Measurements from ENCODE around the gene CA9. TPM values are rescaled to one million over a fixed set of nuclear protein-coding genes. Genes with fewer than 3 reads are reported as not detected.

CA9 gene
- total RNA-seq, 1 donor from 2014 or later = 13.0 TPM

GRCh38 chr9:35675204-35675603 lies 1.5 kb downstream of the CA9 start:
- DNase-seq (ENCODE audit: low spot score) = no peak

- DNase-seq (ENCODE audit: low spot score) = peak; percentile 67
Measured at GRCh38 chr9:35675732-35676392, 2.1 kb downstream of the CA9 start.

GRCh38 chr9:35679091-35679490 lies 5.4 kb downstream of the CA9 start:
- DNase-seq (ENCODE audit: low spot score) = no peak

DNA sequence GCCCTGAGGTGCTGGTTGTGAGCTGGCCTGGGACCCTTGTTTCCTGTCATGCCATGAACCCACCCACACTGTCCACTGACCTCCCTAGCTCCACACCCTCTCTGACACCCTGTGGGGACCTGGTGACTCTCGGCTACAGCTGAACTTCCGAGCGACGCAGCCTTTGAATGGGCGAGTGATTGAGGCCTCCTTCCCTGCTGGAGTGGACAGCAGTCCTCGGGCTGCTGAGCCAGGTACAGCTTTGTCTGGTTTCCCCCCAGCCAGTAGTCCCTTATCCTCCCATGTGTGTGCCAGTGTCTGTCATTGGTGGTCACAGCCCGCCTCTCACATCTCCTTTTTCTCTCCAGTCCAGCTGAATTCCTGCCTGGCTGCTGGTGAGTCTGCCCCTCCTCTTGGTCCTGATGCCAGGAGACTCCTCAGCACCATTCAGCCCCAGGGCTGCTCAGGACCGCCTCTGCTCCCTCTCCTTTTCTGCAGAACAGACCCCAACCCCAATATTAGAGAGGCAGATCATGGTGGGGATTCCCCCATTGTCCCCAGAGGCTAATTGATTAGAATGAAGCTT lies 6.1 kb downstream of the CA9 start:
- DNase-seq (ENCODE audit: low spot score) = no peak

- DNase-seq (ENCODE audit: low spot score) = no peak
Measured at GRCh38 chr9:35680331-35681105, 6.8 kb downstream of the CA9 start.

DNA sequence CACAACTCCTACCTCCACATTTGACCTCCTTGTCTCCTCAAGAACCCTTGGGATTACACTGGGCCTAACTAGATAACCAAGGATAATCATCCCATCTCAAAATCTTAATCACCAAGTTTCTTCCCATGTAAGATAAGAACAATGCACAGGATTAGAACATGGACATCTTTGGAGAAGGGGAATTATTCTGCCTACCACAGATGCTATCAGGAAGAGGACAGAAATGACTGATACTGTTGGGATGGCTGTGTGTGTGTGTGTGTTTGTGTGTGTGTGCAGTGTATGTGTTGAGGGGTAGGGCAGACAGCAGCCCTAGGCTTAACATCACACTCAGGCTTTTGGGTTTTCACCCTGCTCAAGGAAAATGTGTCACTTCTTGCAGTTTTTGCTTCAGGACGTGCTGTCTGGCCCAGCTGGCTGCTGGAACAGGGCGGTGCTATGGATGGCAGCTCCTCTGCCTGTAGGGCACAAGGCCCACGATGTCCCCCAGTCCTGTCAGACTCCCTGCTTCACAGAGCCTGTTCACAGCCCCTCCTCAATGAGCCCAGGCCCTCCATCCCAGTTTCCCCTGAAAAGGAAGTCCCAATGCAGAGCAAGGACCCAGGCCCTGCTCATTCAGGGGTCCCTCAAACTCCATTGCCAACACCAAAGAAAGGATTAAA lies 7.7 kb downstream of the CA9 start:
- no peak for DNase-seq (ENCODE audit: low spot score)

DNA sequence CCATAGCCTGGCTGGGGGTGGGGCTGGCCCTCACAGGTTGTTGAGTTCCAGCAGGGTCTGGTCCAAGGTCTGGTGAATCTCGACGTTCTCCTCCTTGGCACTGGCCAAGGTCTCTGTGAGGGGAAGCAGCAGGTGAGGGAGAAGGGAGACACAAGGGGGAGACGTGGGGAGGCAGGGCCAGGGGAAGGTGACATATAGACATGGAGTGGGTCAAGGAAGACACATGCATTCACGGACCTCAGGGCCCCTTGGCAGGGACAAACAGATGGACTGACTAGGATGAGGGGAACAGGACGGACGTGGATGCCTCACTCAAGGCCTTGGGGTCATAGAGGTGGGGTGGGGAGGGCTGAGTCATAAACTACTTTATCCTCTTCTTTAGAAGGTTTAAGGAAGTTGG lies 8.3 kb downstream of the CA9 start:
- DNase-seq (ENCODE audit: low spot score) = no peak

DNA sequence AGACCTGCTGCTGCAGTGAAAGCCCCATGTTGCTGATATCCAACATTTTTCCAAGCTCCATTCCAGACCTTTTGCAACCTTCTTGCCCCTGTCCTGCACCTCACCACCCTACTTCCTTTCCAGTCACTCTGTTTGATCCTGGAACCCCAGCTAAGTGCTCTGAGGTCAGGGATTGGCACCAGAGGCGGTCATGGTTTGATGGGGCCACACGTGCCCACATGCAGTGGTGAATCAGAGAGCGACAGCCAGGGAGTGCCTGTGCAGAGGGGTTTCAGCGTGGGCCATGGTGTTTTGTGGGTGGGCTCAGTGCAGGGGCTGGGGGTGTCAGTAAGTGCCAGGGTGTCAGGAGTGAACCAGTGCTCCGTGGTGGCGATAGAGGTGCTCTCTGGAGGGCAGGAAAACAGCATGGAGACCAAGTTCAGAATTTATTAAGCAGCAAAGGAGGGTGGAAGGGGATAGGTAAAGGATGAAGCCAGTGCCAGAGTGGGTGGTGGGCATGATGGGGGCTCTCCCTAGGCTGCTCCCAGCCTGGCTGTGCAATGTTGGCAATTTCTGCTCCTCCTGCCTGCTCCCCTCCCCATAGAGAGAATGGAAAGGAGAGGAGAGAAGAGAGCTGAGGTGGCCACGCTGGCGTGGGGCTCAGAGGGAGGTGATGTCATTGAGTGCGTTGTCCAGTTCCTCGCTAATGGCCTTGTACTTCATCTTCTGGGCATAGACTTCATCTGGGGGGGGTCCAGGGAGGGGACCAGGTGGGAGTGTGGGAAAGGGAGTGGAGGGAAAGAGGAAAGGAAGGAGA lies 9.0 kb downstream of the CA9 start:
- no peak for DNase-seq (ENCODE audit: low spot score)

GRCh38 chr9:35683323-35683722 lies 9.6 kb downstream of the CA9 start:
- no peak for DNase-seq (ENCODE audit: low spot score)

DNA sequence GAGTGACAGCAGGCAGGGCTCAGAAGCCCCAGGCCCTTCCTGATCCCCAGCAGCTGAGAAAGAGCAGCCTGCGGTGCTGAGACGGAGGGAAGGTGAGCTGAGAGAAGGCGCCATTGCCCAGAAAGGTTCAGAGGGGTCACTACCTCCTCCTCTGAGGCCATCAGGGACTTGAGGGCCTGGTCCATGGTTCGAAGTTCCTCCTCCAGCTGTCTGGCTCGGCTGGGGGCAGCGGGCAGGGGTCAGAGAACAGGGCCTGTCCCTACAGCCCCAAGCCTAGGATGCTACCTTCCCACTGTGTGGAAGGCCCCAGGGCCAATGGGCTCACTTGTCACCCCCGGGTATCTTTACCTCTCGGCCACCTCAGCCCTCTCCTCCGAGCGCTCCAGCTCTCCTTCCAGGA lies 11.2 kb downstream of the CA9 start:
- no peak for DNase-seq (ENCODE audit: low spot score)

- no peak for DNase-seq (ENCODE audit: low spot score)
Measured at GRCh38 chr9:35685506-35685905, 11.8 kb downstream of the CA9 start.

DNA sequence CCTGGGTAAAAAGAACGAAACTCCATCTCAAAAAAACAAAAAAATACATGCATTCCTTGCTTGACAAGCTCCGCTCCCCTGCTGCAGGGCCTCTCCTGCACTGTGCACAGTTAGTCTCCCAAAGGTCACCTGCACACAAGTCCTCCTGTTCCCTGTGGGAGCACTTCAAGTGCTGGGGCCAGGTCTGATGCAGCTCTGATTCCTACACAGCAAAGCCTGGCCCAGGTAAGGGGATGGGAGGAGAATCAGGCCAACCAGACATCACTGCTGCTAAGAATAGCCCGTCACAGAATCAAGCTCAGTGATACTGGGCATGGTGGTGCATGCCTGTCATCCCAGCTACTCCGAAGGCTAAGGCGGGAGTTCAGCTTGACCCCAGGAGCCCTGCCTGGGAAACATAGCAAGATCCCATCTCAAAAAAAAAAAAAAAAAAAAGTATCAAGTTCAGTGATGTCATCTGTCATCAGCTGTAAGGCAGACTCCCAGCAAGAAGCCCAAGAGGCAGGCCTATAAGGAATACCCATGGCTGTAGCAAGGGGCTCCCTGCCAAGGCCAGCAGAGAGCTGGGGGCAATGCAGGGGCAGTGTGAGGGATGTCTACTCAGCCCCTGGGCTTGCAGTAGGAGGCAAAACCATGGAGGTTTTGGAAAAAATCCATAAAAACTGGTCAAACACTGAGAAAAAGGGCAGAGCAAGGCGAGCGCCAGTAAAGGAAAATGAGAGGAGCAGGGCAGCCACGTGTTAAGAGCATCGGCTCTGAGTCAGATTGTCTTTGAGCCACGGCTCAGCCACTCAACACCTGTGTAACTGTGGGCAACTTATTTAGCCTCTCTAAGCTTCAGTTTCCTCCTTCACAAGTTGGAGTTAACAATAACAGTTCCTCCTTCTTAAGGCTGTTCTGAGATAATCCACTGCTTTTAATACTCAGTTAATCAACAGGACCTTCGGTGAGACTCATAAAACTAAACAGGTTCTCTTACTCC lies 12.8 kb downstream of the CA9 start:
- DNase-seq (ENCODE audit: low spot score) = peak; percentile 60

- no peak for DNase-seq (ENCODE audit: low spot score)
Measured at GRCh38 chr9:35687306-35687705, 13.6 kb downstream of the CA9 start.

DNA sequence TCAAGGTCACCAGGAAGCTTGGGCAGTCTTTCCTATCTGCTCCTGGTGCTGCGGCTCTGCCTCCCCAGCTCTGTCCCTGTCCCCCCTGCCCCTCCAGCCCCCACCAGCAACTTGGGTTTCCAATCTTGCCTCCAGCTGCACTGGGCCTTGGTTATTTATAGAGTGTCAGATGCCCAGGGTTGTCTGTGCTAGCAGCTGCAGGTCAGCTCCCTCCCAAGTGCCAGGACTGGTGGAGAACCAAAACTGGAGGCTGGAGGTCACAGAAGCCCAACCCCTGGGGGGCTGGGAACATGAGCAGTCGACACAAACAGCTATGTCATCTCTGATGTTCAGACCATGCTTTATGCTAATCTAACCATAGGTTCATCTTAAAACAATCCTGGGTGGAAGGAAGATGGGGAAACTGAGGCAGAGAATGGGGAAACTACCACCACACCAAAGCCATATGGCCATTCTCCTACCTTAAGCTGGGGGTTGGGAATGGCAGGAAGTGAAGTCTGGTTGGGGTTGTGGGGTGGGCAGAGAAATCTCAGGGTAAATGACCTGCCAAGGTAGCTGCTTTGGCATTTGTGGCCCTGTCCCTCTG lies 14.3 kb downstream of the CA9 start:
- no peak for DNase-seq (ENCODE audit: low spot score)

DNA sequence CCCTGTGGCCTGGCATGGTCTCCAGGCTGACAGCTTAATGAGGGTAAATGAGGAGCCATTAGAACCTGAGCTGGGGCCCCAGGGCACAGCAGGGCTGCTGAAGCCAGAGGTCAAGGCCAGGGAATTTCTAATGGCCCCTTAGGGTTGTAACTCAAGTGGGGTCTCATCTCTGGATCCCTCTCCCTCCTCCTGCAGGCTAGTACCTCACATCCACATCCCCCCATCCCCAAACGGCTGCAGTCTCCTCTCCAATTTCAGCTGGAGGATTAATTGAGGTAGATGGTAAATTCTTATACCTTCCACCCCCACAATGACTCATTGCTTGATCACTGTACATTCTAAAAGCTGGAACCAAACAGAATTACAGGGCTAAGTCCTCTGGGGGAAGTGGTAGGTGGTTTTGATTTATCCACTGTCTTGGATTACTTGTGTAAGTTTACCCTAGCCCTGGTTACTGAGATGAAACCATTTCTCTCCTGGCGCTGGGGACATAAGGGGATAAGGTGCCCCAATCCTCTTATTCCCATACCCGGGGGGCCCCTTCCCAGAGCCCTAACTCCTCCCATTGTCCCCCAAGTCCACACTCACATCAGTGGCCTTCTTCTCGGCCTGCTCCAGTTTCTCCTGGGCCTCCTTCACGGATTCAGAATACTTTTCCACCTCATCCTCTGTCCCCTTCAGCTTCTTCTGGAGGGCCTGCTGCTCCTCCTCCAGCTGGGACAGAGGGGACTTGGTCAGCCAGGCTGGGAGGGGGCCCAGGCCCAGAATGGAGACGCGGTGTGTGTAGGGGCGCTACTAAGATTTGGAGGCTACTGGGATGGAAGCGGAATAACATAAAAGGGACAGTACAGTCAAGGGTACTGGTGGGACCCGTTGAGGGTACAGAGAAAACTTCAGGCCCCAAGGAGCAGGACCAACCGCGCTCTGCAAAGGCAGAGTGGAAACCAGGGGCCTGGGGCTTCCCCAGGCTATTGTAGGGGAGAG lies 15.1 kb downstream of the CA9 start:
- DNase-seq (ENCODE audit: low spot score) = peak; percentile 56

DNA sequence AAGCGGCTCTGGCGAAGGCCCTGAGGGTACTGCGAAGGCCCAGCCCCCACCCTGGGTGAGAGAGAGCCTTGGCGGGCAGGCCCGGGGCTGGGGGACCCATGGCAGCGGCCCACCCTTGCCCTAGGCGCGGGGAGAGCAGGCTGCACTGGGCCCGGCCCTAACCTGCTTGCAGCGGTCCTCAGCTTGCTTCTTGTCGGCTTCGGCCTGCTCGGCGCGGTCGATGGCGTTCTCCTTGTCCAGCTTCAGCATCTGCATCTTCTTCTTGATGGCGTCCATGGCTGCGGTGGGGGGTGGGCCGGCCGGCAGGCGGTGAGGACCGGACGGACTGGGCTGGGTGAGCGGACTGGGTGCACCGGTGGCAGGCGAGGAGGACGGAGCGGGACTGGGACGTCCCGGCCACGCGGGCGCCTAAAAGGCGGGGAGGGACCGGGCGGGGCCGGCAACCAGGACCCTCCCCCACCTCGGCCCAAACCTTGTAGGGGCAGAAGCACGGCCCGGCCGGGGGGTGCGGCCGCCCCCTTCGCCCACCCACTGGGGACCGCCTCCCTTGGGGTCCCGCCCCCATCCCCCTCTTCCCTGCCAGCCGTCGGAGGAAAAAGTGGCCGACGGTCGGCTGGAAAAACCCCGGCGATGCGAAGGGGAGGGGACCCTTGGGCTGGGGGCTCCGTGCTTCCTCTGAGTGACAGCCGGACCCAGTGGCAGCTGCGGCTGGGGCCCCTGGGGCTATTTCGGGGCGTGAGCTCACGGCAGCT lies 16.0 kb downstream of the CA9 start, which contains the start of gene TPM2:
Gene TPM2 (minus strand): TSS at position 384 of the 752 bp plus-strand sequence. CDS start 108 bp downstream, at position 276.
- peak; percentile 92 for DNase-seq (ENCODE audit: low spot score)

DNA sequence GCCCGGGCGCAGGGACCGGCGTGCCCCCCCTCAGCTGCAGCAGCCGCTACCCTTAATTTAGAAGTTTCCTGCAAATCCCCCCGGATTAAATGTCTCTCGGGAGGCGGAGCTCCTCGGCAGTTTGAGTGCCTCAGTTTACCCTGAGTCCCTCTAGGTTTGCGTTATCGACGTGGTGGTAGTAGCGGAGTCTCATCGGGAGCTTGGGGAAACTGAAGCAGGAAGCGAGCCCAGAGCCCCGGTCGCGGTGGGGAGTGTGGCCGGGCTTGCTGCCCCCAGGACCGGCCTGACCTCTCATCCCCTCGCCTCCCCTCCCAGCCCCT lies 16.5 kb downstream of the CA9 start:
- DNase-seq (ENCODE audit: low spot score) = no peak

All from umbilical cord (tissue), 2 donors.